ENCODE data around the gene MRPS27. TPM values are rescaled to one million over a fixed set of nuclear protein-coding genes. Genes with fewer than 3 reads are reported as not detected.

Gene MRPS27
- total and polyA plus RNA-seq, 9 of the 15 experiments (the other 6 are each of a cell fraction or from before 2014, with no cell fraction given): 73.6 to 144 (median 106) TPM

- no peaks in the 10 kb centered on the region for H3K79me2 ChIP-seq (ENCODE audit: control insufficient read depth, insufficient read depth, low read length)
- no TSS peak for BruUV-seq (replicated peaks)
- POLR2A ChIA-PET: interaction anchor here (0.6 to 1.7 kb wide), 7 partner anchors 9 to 107 kb away, joined by 3 to 7 read pairs (median 4); partner anchors contain the start of genes MRPS27 and PTCD2
- no peaks in the 10 kb centered on the region for H3K9me3 ChIP-seq (replicated peaks; ENCODE audit: control insufficient read depth, insufficient read depth, low read depth, low read length)
- DNase-seq (ENCODE audit: extremely low read depth in 1 of 4, low spot score in 3 of 4): no peak
- no peak for FAIRE-seq
- intact Hi-C loops (cut with micrococcal nuclease) (no loop called here), in situ Hi-C loops (cut with MboI) (no loop called here)
- H3K4me1 ChIP-seq (replicated peaks in 1 of 2; ENCODE audit: control insufficient read depth in 2 of 2, insufficient read depth in 2 of 2, low read length in 2 of 2): no peaks in the 10 kb centered on the region; a peak in 1 of 5 replicates
- CTCF ChIA-PET (ENCODE audit: low intra/inter-chr PET ratio): no interaction called here
- no peak overlapping the region for H3K4me2 ChIP-seq (ENCODE audit: insufficient read depth, low read length)
- 88% methylated on average over 4 of the region's 4 CpGs for WGBS (ENCODE audit: insufficient coverage, low coverage, missing lambda C conversion rate)
- H3K27me3 ChIP-seq (ENCODE audit: control insufficient read depth in 2 of 2, insufficient read depth in 2 of 2, low read length in 2 of 2): no peaks in the 10 kb centered on the region
- no peak overlapping the region for H3K27ac ChIP-seq (ENCODE audit: extremely low read depth, low read depth, low read length)
- no peaks in the 10 kb centered on the region for H3K9me1 ChIP-seq (ENCODE audit: control insufficient read depth, insufficient read depth, low read length)
- no peak overlapping the region for H3K9ac ChIP-seq (ENCODE audit: insufficient read depth in 1 of 2, low read depth in 2 of 2, low read length in 2 of 2)
- H3K4me3 ChIP-seq: no peak overlapping the region
- H4K20me1 ChIP-seq (replicated peaks; ENCODE audit: control insufficient read depth, insufficient read depth, low read length): no peaks in the 10 kb centered on the region
- H2AFZ ChIP-seq (ENCODE audit: low read depth, low read length): no peak overlapping the region
- ATAC-seq: no peak
- H3K36me3 ChIP-seq (ENCODE audit: control insufficient read depth, insufficient read depth, low read length): peaks cover 24% of the 10 kb centered on the region; the same call in 2 of the 3 replicates
- TF ChIP-seq, protein P1, sequence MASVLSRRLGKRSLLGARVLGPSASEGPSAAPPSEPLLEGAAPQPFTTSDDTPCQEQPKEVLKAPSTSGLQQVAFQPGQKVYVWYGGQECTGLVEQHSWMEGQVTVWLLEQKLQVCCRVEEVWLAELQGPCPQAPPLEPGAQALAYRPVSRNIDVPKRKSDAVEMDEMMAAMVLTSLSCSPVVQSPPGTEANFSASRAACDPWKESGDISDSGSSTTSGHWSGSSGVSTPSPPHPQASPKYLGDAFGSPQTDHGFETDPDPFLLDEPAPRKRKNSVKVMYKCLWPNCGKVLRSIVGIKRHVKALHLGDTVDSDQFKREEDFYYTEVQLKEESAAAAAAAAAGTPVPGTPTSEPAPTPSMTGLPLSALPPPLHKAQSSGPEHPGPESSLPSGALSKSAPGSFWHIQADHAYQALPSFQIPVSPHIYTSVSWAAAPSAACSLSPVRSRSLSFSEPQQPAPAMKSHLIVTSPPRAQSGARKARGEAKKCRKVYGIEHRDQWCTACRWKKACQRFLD (CRISPR knock-in tag; IDR thresholded peaks at IDR 0.05): no peak
- TF ChIP-seq SFPQ (IDR thresholded peaks at IDR 0.05; ENCODE audit: low read depth, low read length): no peak
- TF ChIP-seq, protein P2, sequence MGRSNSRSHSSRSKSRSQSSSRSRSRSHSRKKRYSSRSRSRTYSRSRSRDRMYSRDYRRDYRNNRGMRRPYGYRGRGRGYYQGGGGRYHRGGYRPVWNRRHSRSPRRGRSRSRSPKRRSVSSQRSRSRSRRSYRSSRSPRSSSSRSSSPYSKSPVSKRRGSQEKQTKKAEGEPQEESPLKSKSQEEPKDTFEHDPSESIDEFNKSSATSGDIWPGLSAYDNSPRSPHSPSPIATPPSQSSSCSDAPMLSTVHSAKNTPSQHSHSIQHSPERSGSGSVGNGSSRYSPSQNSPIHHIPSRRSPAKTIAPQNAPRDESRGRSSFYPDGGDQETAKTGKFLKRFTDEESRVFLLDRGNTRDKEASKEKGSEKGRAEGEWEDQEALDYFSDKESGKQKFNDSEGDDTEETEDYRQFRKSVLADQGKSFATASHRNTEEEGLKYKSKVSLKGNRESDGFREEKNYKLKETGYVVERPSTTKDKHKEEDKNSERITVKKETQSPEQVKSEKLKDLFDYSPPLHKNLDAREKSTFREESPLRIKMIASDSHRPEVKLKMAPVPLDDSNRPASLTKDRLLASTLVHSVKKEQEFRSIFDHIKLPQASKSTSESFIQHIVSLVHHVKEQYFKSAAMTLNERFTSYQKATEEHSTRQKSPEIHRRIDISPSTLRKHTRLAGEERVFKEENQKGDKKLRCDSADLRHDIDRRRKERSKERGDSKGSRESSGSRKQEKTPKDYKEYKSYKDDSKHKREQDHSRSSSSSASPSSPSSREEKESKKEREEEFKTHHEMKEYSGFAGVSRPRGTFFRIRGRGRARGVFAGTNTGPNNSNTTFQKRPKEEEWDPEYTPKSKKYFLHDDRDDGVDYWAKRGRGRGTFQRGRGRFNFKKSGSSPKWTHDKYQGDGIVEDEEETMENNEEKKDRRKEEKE (IDR thresholded peaks at IDR 0.05; ENCODE audit: borderline replicate concordance in 1 of 2, control insufficient read depth in 1 of 2, low read depth in 2 of 2, low read length in 1 of 2): no peak
- TF ChIP-seq, protein P3, sequence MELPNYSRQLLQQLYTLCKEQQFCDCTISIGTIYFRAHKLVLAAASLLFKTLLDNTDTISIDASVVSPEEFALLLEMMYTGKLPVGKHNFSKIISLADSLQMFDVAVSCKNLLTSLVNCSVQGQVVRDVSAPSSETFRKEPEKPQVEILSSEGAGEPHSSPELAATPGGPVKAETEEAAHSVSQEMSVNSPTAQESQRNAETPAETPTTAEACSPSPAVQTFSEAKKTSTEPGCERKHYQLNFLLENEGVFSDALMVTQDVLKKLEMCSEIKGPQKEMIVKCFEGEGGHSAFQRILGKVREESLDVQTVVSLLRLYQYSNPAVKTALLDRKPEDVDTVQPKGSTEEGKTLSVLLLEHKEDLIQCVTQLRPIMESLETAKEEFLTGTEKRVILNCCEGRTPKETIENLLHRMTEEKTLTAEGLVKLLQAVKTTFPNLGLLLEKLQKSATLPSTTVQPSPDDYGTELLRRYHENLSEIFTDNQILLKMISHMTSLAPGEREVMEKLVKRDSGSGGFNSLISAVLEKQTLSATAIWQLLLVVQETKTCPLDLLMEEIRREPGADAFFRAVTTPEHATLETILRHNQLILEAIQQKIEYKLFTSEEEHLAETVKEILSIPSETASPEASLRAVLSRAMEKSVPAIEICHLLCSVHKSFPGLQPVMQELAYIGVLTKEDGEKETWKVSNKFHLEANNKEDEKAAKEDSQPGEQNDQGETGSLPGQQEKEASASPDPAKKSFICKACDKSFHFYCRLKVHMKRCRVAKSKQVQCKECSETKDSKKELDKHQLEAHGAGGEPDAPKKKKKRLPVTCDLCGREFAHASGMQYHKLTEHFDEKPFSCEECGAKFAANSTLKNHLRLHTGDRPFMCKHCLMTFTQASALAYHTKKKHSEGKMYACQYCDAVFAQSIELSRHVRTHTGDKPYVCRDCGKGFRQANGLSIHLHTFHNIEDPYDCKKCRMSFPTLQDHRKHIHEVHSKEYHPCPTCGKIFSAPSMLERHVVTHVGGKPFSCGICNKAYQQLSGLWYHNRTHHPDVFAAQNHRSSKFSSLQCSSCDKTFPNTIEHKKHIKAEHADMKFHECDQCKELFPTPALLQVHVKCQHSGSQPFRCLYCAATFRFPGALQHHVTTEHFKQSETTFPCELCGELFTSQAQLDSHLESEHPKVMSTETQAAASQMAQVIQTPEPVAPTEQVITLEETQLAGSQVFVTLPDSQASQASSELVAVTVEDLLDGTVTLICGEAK (IDR thresholded peaks at IDR 0.05): no peak
- TF ChIP-seq, protein P3 (CRISPR knock-in tag; IDR thresholded peaks at IDR 0.05): no peak
Observed at GRCh38 chr5:72213482-72213881, 106.6 kb downstream of the MRPS27 start.
